ENCODE measurements around the gene DISC1. TPM values are rescaled to one million over a fixed set of nuclear protein-coding genes. Genes with fewer than 3 reads are reported as not detected.
A peak's percentile ranks its signal among the peaks of the same experiment; 100 is the strongest.

DISC1 gene
- total RNA-seq, 2 experiments from 2014 or later = 17.5 to 18.0 TPM

DNA sequence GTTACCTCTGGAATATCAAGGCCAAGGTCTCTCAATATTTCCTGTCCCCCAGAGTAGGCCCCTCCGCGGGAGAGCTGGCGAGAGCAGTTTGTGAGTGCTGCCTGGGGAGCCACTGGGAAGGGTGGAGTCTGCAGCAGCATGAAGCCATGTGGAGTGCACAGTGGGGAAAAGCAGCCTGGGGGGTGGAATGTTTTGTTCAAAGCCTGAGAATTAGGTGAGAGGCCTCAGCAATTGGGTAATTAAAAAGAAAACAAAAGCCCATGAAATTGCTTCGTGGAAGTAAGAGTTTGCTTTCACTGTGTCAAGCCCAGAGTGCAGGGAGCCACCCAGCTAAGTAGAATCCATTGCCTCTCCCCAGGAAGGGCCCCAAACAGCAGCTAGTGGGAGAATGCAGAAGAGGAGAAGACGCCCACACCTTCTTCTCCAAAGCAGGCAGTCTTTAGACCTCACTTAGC lies 30.2 kb upstream of the DISC1 start:
- ChIA-PET CTCF (no interaction called here), POLR2A (no interaction called here)
- no peak for DNase-seq
- no peaks in the 10 kb centered on the region for H3K36me3 Mint-ChIP-seq (ENCODE audit: low read depth)
- H3K27me3 Mint-ChIP-seq = no peaks in the 10 kb centered on the region
- H3K4me1 Mint-ChIP-seq = peaks cover 2% of the 10 kb centered on the region
- H3K4me3 Mint-ChIP-seq = no peak overlapping the region
- H3K9me3 Mint-ChIP-seq = no peaks in the 10 kb centered on the region
- H3K27ac Mint-ChIP-seq = no peak overlapping the region

DNA sequence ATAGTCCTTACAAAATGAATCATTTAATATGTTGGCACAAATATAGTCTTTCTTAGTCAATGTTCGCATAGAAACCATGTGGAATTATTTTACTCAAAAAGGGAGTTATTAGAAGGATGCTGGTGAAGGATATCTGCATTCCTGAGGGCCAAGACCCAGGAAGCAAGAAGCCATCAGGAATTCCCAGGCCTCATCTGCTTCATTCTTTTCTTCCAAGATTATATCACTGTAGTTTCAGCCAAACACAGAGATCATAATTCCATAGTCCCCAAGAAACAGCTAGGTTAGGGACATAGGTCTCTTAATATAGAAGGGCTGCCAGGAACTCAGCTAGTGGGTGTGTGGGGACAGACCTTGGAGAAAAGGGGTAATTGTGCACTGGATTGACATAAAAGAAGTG lies 28.6 kb upstream of the DISC1 start:
- CTCF ChIA-PET = no interaction called here
- Mint-ChIP-seq H3K27me3 (no peaks in the 10 kb centered on the region), H3K9me3 (no peaks in the 10 kb centered on the region), H3K4me3 (no peak overlapping the region), H3K36me3 (ENCODE audit: low read depth) (no peaks in the 10 kb centered on the region), H3K4me1 (peaks cover 3% of the 10 kb centered on the region), H3K27ac (no peak overlapping the region)
- DNase-seq = no peak
- POLR2A ChIA-PET = no interaction called here

DNA sequence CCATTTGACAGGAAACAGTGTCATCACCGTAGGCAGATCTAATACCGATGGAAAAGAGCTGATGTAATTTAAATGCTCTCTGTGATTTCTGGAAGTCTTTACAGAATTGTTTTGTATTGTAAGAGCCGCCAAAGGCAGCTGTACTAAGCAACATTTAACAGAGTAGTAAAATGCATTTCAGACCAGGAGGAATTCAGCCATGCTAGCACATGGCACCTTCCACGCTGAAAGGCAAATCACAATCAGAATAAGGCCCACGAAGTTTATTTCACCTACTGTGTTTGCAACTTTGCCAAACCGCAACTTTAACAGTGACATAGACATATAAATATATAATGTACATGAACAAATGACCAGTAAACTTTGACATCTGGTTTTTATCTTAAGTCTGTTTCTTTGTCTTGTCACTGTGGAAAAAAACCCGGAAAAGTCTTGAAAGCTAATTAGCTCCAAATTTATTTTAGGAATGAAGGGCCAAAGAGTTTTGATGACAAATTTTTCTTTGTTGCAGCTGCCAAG lies 26.1 kb upstream of the DISC1 start:
- CTCF ChIA-PET = interaction anchor here (0.9 to 4.6 kb wide), 3 partner anchors 242 to 265 kb away, joined by 3 to 37 read pairs (median 5); partner anchors contain the start of gene SPRTN
- Mint-ChIP-seq H3K27ac (no peak overlapping the region), H3K36me3 (ENCODE audit: low read depth) (no peaks in the 10 kb centered on the region), H3K9me3 (no peaks in the 10 kb centered on the region), H3K4me3 (no peak overlapping the region), H3K27me3 (no peaks in the 10 kb centered on the region), H3K4me1 (peaks cover 18% of the 10 kb centered on the region)
- DNase-seq = no peak
- POLR2A ChIA-PET = no interaction called here

GRCh38 chr1:231601824-231602672 lies 24.5 kb upstream of the DISC1 start:
- ChIA-PET POLR2A (interaction anchor here (1.8 kb wide), 1 partner anchor 264 kb away, joined by 3 read pairs; the partner anchor contains the start of genes EXOC8 and SPRTN), CTCF (interaction anchor here (1.0 to 4.6 kb wide), 5 partner anchors 10 to 264 kb away, joined by 4 to 37 read pairs (median 6); partner anchors contain the start of genes EXOC8 and SPRTN)
- H3K4me1 Mint-ChIP-seq = peaks cover 17% of the 10 kb centered on the region

GRCh38 chr1:231602673-231602984 lies 24.0 kb upstream of the DISC1 start:
- no peaks in the 10 kb centered on the region for H3K36me3 Mint-ChIP-seq (ENCODE audit: low read depth)
- ChIA-PET POLR2A (interaction anchor here (1.8 kb wide), 1 partner anchor 265 kb away, joined by 3 read pairs; the partner anchor contains the start of genes EXOC8 and SPRTN), CTCF (interaction anchor here (1.0 to 4.6 kb wide), 7 partner anchors 9 to 363 kb away, joined by 3 to 37 read pairs (median 6); partner anchors contain the start of genes EXOC8 and SPRTN)
- no peak for DNase-seq
- H3K27me3 Mint-ChIP-seq = peaks cover 3% of the 10 kb centered on the region
- H3K4me3 Mint-ChIP-seq = no peak overlapping the region
- no peaks in the 10 kb centered on the region for H3K9me3 Mint-ChIP-seq
- peaks cover 17% of the 10 kb centered on the region for H3K4me1 Mint-ChIP-seq
- no peak overlapping the region for H3K27ac Mint-ChIP-seq

More at GRCh38 chr1:231601824-231602672, 24.5 kb upstream of the DISC1 start:
- DNase-seq = no peak
- Mint-ChIP-seq H3K27ac (no peak overlapping the region), H3K36me3 (ENCODE audit: low read depth) (no peaks in the 10 kb centered on the region), H3K27me3 (no peaks in the 10 kb centered on the region), H3K4me3 (no peak overlapping the region), H3K9me3 (no peaks in the 10 kb centered on the region)

- Mint-ChIP-seq H3K4me1 (peaks cover 17% of the 10 kb centered on the region), H3K36me3 (ENCODE audit: low read depth) (no peaks in the 10 kb centered on the region), H3K27ac (peak overlapping the region; percentile 77), H3K4me3 (peak overlapping the region; percentile 90), H3K9me3 (no peaks in the 10 kb centered on the region), H3K27me3 (peaks cover 9% of the 10 kb centered on the region)
- ChIA-PET POLR2A (interaction anchor here (0.6 kb wide), 1 partner anchor 247 kb away, joined by 3 read pairs; no protein-coding TSS in a partner anchor), CTCF (interaction anchor here (0.7 to 4.6 kb wide), 16 partner anchors 8 to 831 kb away, joined by 3 to 37 read pairs (median 5); partner anchors contain the start of genes EXOC8 and SPRTN)
- DNase-seq = peak; percentile 49
These were observed 22.9 kb upstream of the DISC1 start for GRCh38 chr1:231603598-231604275.

DNA sequence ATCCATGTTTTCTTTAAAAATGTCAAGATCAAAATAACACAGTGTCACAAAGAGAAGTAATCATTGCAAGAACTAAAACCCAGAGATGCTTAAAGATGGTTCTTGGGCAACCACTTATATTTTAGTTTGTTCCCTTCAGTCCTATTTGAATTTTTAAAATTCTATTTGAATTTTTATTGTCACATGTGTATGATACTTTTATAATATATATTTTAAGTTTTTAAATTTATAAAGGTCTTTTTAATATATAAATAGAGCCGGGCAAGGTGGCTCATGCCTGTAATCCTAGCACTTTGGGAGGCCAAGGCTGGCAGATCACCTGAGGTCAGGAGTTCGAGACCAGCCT lies 22.3 kb upstream of the DISC1 start:
- peak overlapping the region; percentile 77 for H3K27ac Mint-ChIP-seq
- H3K9me3 Mint-ChIP-seq = no peaks in the 10 kb centered on the region
- POLR2A ChIA-PET = no interaction called here
- CTCF ChIA-PET = interaction anchor here (1.2 to 4.6 kb wide), 9 partner anchors 73 to 364 kb away, joined by 3 to 37 read pairs (median 6); partner anchors contain the start of genes EXOC8 and SPRTN
- H3K4me1 Mint-ChIP-seq = peaks cover 17% of the 10 kb centered on the region
- H3K4me3 Mint-ChIP-seq = no peak overlapping the region
- DNase-seq = no peak
- peaks cover 9% of the 10 kb centered on the region for H3K27me3 Mint-ChIP-seq
- no peaks in the 10 kb centered on the region for H3K36me3 Mint-ChIP-seq (ENCODE audit: low read depth)

- CTCF ChIA-PET = interaction anchor here (1.2 to 2.6 kb wide), 5 partner anchors 11 to 290 kb away, joined by 4 to 8 read pairs (median 6); partner anchors contain the start of gene DISC1
- Mint-ChIP-seq H3K4me3 (no peak overlapping the region), H3K4me1 (peaks cover 17% of the 10 kb centered on the region), H3K9me3 (no peaks in the 10 kb centered on the region), H3K27me3 (peaks cover 9% of the 10 kb centered on the region), H3K27ac (no peak overlapping the region), H3K36me3 (ENCODE audit: low read depth) (no peaks in the 10 kb centered on the region)
- POLR2A ChIA-PET = interaction anchor here (0.6 to 1.3 kb wide), 3 partner anchors 267 to 654 kb away, joined by 3 to 6 read pairs (median 4); partner anchors contain the start of genes EXOC8 and SPRTN
- no peak for DNase-seq
These were observed 21.2 kb upstream of the DISC1 start for GRCh38 chr1:231605149-231606100.

DNA sequence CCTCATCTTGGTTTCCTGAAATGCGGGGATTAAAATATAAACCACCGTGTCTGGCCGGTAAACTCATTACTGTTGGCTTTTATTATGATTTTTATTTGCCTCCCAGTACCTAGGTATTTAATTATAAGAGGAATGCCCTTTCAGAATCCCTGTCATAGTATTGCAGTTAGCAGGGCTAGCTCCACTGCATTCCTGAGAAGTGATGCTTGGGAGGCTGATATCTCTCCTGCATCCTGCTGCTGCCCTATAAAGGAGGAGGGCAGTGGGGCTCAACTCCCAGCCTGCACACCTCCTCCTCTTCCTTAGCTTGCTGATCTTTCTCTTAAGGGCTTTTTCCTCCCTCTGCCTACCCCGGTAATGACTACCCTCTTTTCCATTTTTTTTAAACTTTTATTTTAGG lies 19.9 kb upstream of the DISC1 start:
- H3K27ac Mint-ChIP-seq = no peak overlapping the region
- ChIA-PET CTCF (interaction anchor here (0.9 to 2.6 kb wide), 5 partner anchors 10 to 286 kb away, joined by 3 to 8 read pairs (median 5); partner anchors contain the start of gene DISC1), POLR2A (interaction anchor here (1.2 to 1.3 kb wide), 2 partner anchors 269 to 271 kb away, joined by 4 read pairs; partner anchors contain the start of genes EXOC8 and SPRTN)
- no peaks in the 10 kb centered on the region for H3K9me3 Mint-ChIP-seq
- H3K27me3 Mint-ChIP-seq = peaks cover 9% of the 10 kb centered on the region
- H3K4me1 Mint-ChIP-seq = peaks cover 27% of the 10 kb centered on the region
- H3K4me3 Mint-ChIP-seq = no peak overlapping the region
- H3K36me3 Mint-ChIP-seq (ENCODE audit: low read depth) = peaks cover 8% of the 10 kb centered on the region
- DNase-seq = no peak

DNA sequence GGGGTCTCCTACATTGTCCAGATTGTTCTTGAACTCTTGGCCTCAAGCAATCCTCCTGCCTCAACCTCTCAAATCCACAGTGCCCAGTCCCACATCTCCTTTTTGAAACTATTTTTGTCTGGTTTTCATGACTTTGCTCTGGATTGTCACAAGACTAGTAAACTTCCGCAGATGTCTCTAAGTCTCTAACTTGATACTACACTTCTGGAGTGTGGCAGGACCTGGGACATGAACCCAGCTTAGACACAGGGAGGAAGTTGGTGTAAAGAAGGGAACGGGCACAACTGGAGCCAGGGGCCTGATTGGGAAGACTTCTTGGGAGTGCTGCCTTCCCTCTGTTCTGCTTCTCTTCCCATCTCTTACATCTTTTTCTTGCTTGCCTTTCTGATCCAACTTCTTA lies 16.2 kb upstream of the DISC1 start:
- Mint-ChIP-seq H3K4me3 (no peak overlapping the region), H3K9me3 (peaks cover 14% of the 10 kb centered on the region), H3K27me3 (peaks cover 9% of the 10 kb centered on the region), H3K36me3 (ENCODE audit: low read depth) (peaks cover 27% of the 10 kb centered on the region), H3K4me1 (peaks cover 49% of the 10 kb centered on the region), H3K27ac (no peak overlapping the region)
- ChIA-PET POLR2A (no interaction called here), CTCF (no interaction called here)
- no peak for DNase-seq

GRCh38 chr1:231611111-231611510 lies 15.5 kb upstream of the DISC1 start:
- H3K9me3 Mint-ChIP-seq = peaks cover 14% of the 10 kb centered on the region
- no peak overlapping the region for H3K4me3 Mint-ChIP-seq
- peaks cover 9% of the 10 kb centered on the region for H3K27me3 Mint-ChIP-seq
- peaks cover 31% of the 10 kb centered on the region for H3K36me3 Mint-ChIP-seq (ENCODE audit: low read depth)
- DNase-seq = no peak
- CTCF ChIA-PET = interaction anchor here (1.1 kb wide), 1 partner anchor 8 kb away, joined by 6 read pairs; no protein-coding TSS in a partner anchor
- POLR2A ChIA-PET = no interaction called here
- peaks cover 46% of the 10 kb centered on the region for H3K4me1 Mint-ChIP-seq
- no peak overlapping the region for H3K27ac Mint-ChIP-seq

GRCh38 chr1:231611851-231612250 lies 14.7 kb upstream of the DISC1 start:
- H3K27ac Mint-ChIP-seq = peak overlapping the region; percentile 94
- ChIA-PET CTCF (interaction anchor here (1.1 kb wide), 1 partner anchor 9 kb away, joined by 6 read pairs; no protein-coding TSS in a partner anchor), POLR2A (interaction anchor here (0.6 to 2.3 kb wide), 3 partner anchors 17 to 274 kb away, joined by 3 to 9 read pairs (median 5); partner anchors contain the start of genes EXOC8 and SPRTN)
- peaks cover 34% of the 10 kb centered on the region for H3K36me3 Mint-ChIP-seq (ENCODE audit: low read depth)
- no peak overlapping the region for H3K4me3 Mint-ChIP-seq
- H3K27me3 Mint-ChIP-seq = peaks cover 9% of the 10 kb centered on the region
- H3K4me1 Mint-ChIP-seq = peaks cover 46% of the 10 kb centered on the region
- H3K9me3 Mint-ChIP-seq = peaks cover 14% of the 10 kb centered on the region
- no peak for DNase-seq

All from activated CD4-positive, alpha-beta memory T cell treated with anti-CD3 and anti-CD28 coated beads, Interleukin-2, amount 10 ng/mL, durations not matched to agents 7 days and 5 days (primary cell).